Measurements from ENCODE around the gene HOOK2. TPM values are rescaled to one million over a fixed set of nuclear protein-coding genes. Genes with fewer than 3 reads are reported as not detected.

Gene HOOK2
- total RNA-seq, 2 donors from 2014 or later: 20.2 to 21.7 TPM

- DNase-seq (ENCODE audit: low spot score): peak; percentile 91
- intact Hi-C loops (cut with DNase I): no loop called here
Measured at GRCh38 chr19:12786141-12786870, 11.0 kb upstream of the HOOK2 start.

GRCh38 chr19:12785431-12786031 lies 10.2 kb upstream of the HOOK2 start:
- peak; percentile 69 for DNase-seq (ENCODE audit: low spot score)
- intact Hi-C loops (cut with DNase I): no loop called here

DNA sequence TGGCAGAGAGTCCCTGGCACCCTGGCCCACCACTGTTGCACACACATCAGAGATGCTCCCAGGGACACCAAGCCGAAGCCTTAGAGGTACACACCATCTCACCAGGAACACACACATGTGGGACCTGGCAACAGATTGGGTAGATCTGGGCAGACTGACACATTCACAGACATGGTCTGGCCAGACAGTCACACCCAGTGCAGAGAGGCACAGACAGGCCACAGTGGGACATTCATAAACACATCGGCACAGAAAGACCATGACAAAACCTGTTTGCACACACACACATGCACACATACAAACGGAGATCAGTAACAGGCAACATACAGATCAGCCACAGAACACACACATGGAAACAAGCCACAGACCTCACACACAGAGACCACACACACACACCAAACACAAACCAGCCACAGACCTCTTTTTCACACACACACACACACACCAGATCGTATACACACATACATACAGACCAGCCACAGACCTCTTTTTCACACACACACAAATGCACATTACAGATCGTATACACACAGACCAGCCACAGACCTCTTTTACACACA lies 9.6 kb upstream of the HOOK2 start:
- intact Hi-C loops (cut with DNase I): no loop called here
- peak; percentile 77 for DNase-seq (ENCODE audit: low spot score)

- intact Hi-C loops (cut with DNase I): no loop called here
- DNase-seq (ENCODE audit: low spot score): peak; percentile 43
Measured at GRCh38 chr19:12784394-12784870, 9.1 kb upstream of the HOOK2 start.

GRCh38 chr19:12783849-12784393 lies 8.6 kb upstream of the HOOK2 start:
- DNase-seq (ENCODE audit: low spot score): peak; percentile 90
- intact Hi-C loops (cut with DNase I): no loop called here

- DNase-seq (ENCODE audit: low spot score): no peak
- intact Hi-C loops (cut with DNase I): no loop called here
Measured at GRCh38 chr19:12783291-12783848, 8.0 kb upstream of the HOOK2 start.

GRCh38 chr19:12782424-12783290 lies 7.3 kb upstream of the HOOK2 start:
- intact Hi-C loops (cut with DNase I): no loop called here
- DNase-seq (ENCODE audit: low spot score): peak; percentile 97

DNA sequence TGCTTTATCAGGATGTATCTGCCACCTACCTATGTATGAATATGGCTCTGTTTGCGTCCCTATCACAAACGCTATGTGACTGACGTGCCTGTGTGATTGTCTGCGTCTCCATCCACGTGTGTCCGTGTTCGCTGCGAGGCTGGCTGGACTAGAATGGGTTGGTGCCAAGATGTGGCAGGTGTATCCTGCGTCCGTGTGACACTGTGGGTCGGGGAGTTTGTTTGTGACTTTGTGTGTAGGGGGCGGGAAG lies 6.7 kb upstream of the HOOK2 start:
- intact Hi-C loops (cut with DNase I): no loop called here

GRCh38 chr19:12779162-12779993 lies 4.0 kb upstream of the HOOK2 start:
- peak; percentile 94 for DNase-seq (ENCODE audit: low spot score)
- intact Hi-C loops (cut with DNase I): loop anchor here in 1 of 2 donors (2.0 kb wide), 1 partner anchor 15 kb away; no protein-coding TSS in a partner anchor

More for the DNA sequence above, 6.7 kb upstream of the HOOK2 start:
- no peak for DNase-seq (ENCODE audit: low spot score)

DNA sequence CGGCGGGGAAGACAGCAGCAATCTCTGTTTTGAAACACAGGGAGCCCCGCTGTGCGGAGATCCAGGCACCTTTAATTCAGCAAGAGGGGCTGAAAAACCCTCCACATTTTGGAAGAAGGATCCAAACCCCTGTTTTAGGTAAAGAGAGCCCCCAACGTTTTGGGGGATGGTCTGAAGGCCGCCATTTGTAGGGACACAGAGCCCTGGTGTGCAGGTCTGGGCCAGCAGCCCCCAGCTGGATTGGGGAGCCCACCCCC lies 3.5 kb upstream of the HOOK2 start:
- no peak for DNase-seq (ENCODE audit: low spot score)
- intact Hi-C loops (cut with DNase I): loop anchor here in 1 of 2 donors (2.0 kb wide), 1 partner anchor 16 kb away; no protein-coding TSS in a partner anchor

GRCh38 chr19:12778017-12778904 lies 2.9 kb upstream of the HOOK2 start:
- peak; percentile 93 for DNase-seq (ENCODE audit: low spot score)
- intact Hi-C loops (cut with DNase I): loop anchor here in 1 of 2 donors (2.0 kb wide), 1 partner anchor 17 kb away; no protein-coding TSS in a partner anchor

DNA sequence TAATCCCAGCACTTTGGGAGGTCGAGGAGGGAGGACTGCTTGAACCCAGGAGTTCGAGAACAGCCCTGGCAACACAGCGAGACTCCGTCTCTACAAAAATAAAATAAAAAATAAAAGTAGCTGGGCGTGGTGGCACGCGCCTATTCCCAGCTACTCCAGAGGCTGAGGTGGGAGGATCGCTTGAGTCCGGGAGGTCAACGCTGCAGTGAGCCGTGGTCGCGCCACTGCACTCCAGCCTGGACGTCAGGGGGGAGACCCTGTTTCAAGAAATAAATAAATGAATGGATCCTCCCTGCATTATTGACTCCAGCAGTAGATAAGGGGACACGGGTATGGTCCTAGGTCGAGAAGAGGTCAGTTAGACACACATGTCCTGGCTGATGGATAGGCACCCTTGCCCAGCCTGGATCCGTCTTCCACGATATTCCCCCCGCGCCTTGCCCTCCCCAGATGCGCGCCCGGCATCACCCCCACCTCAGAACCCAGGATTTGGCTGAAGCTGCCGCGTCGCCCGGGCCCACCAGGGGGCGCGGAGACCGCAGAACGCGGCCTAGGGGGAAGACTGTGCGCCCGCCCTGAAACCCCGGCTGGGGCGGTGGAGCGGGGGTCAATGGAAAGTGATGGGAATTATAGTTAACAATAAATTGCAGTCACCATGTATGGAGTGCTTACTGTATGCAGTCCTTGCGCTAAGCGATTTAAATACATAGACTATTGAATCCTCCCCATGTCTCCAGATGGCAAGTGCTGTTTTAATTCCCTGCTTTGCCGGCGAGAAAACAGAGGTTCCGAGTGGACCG lies 2.1 kb upstream of the HOOK2 start:
- peak; percentile 95 for DNase-seq (ENCODE audit: low spot score)
- intact Hi-C loops (cut with DNase I): loop anchor here (2.0 kb wide), 2 partner anchors 17 to 19 kb away; no protein-coding TSS in a partner anchor

DNA sequence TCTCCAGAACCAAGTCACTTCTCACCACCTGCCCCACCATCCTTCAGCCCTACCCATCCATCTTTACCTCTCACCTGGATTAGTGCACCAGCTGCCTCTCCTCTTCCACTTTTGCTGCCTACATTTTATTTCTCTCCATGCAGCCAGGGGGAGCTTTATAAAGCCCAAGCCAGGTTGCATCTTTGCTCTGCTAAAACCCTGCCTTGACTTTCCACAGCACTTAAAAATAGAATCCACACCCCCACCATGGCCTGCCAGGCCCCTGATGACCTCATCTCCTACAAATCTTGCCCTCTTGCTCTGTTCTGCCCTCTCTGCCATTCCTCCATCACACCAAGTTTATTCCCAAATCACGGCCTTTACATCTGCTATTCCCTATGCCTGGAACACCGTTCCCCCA lies 1.8 kb downstream of the HOOK2 start:
- DNase-seq (ENCODE audit: low spot score): no peak
- intact Hi-C loops (cut with DNase I): no loop called here

- DNase-seq (ENCODE audit: low spot score): peak; percentile 87
- intact Hi-C loops (cut with DNase I): no loop called here
Measured at GRCh38 chr19:12772323-12772722, 3.0 kb downstream of the HOOK2 start.

- intact Hi-C loops (cut with DNase I): no loop called here
- no peak for DNase-seq (ENCODE audit: low spot score)
Measured at GRCh38 chr19:12770922-12771321, 4.4 kb downstream of the HOOK2 start.

- intact Hi-C loops (cut with DNase I): loop anchor here in 1 of 2 donors (5.0 kb wide), 2 partner anchors 33 to 78 kb away; partner anchors contain the start of genes PRDX2 and THSD8
- no peak for DNase-seq (ENCODE audit: low spot score)
Measured at GRCh38 chr19:12769689-12770088, 5.7 kb downstream of the HOOK2 start.

GRCh38 chr19:12767666-12768065 lies 7.7 kb downstream of the HOOK2 start:
- DNase-seq (ENCODE audit: low spot score): no peak
- intact Hi-C loops (cut with DNase I): loop anchor here in 1 of 2 donors (5.0 kb wide), 2 partner anchors 35 to 80 kb away; partner anchors contain the start of genes PRDX2 and THSD8

Measured in posterior vena cava (tissue), 2 donors.